Lower leg skin (tissue), 3 donors: ENCODE results near the gene SIGLEC9.

Experiments
- CTCF ChIP-seq, 3 donors: fragments of 450-650 bp; IDR thresholded peaks; one replicate each; pipeline ENCODE4 v1.5.1; 2016; ENCODE audit warnings: antibody characterized with exemption in 3 of 3, mild to moderate bottlenecking in 3 of 3, moderate library complexity in 2 of 3
- POLR2A ChIP-seq, 2 donors: fragments of 450-650 bp; IDR thresholded peaks; one replicate each; pipeline ENCODE4 v1.6.1; 2016 to 2017; ENCODE audit warnings: antibody characterized with exemption in 2 of 2, mild to moderate bottlenecking in 1 of 2, moderate library complexity in 1 of 2

- TF ChIP-seq CTCF (IDR thresholded peaks at IDR 0.05) (no peak), POLR2A (IDR thresholded peaks at IDR 0.05) (no peak)
Measured at GRCh38 chr19:51116736-51117286, 7.9 kb upstream of the SIGLEC9 start.
